ENCODE results near the gene ANKRD34A.

The ANKRD34A gene

GRCh38 chr1:145995964-145996432 lies 31.6 kb upstream of the ANKRD34A start:
- peak overlapping the region; percentile 78 for H3K27ac ChIP-seq

GRCh38 chr1:145995148-145995881 lies 30.9 kb upstream of the ANKRD34A start:
- Histone ChIP-seq H3K4me3 (ENCODE audit: low read depth, low read length) (peak overlapping the region; percentile 72), H3K27me3 (ENCODE audit: insufficient read depth, low read depth, severe bottlenecking) (no peaks in the 10 kb centered on the region), H3K27ac (peak overlapping the region; percentile 78), H3K9me3 (ENCODE audit: severe bottlenecking) (no peaks in the 10 kb centered on the region), H3K36me3 (peaks cover 35% of the 10 kb centered on the region)
- no peak for TF ChIP-seq CTCF (IDR thresholded peaks at IDR 0.05; ENCODE audit: low read depth, low read length)
- DNase-seq: no peak

More at GRCh38 chr1:145995964-145996432, 31.6 kb upstream of the ANKRD34A start:
- no peak for DNase-seq
- H3K4me3 ChIP-seq (ENCODE audit: low read depth, low read length): peak overlapping the region; percentile 72
- no peak for TF ChIP-seq CTCF (IDR thresholded peaks at IDR 0.05; ENCODE audit: low read depth, low read length)
- peaks cover 35% of the 10 kb centered on the region for H3K36me3 ChIP-seq
- H3K27me3 ChIP-seq (ENCODE audit: insufficient read depth, low read depth, severe bottlenecking): no peaks in the 10 kb centered on the region
- H3K9me3 ChIP-seq (ENCODE audit: severe bottlenecking): no peaks in the 10 kb centered on the region

GRCh38 chr1:145994391-145995120 lies 30.2 kb upstream of the ANKRD34A start:
- peaks cover 35% of the 10 kb centered on the region for H3K36me3 ChIP-seq
- no peaks in the 10 kb centered on the region for H3K27me3 ChIP-seq (ENCODE audit: insufficient read depth, low read depth, severe bottlenecking)
- H3K27ac ChIP-seq: no peak overlapping the region
- no peak for DNase-seq
- H3K9me3 ChIP-seq (ENCODE audit: severe bottlenecking): no peaks in the 10 kb centered on the region
- no peak for TF ChIP-seq CTCF (IDR thresholded peaks at IDR 0.05; ENCODE audit: low read depth, low read length)
- H3K4me3 ChIP-seq (ENCODE audit: low read depth, low read length): peak overlapping the region; percentile 72

- no peak overlapping the region for H3K27ac ChIP-seq
- TF ChIP-seq CTCF (IDR thresholded peaks at IDR 0.05; ENCODE audit: low read depth, low read length): no peak
- H3K36me3 ChIP-seq: peaks cover 35% of the 10 kb centered on the region
- no peaks in the 10 kb centered on the region for H3K27me3 ChIP-seq (ENCODE audit: insufficient read depth, low read depth, severe bottlenecking)
- no peak for DNase-seq
- H3K4me3 ChIP-seq (ENCODE audit: low read depth, low read length): peak overlapping the region; percentile 72
- no peaks in the 10 kb centered on the region for H3K9me3 ChIP-seq (ENCODE audit: severe bottlenecking)
These were observed 29.4 kb upstream of the ANKRD34A start for GRCh38 chr1:145993618-145994390.

- Histone ChIP-seq H3K9me3 (ENCODE audit: severe bottlenecking) (no peaks in the 10 kb centered on the region), H3K27ac (no peak overlapping the region), H3K4me3 (ENCODE audit: low read depth, low read length) (no peak overlapping the region), H3K27me3 (ENCODE audit: insufficient read depth, low read depth, severe bottlenecking) (no peaks in the 10 kb centered on the region), H3K36me3 (peaks cover 35% of the 10 kb centered on the region)
- no peak for DNase-seq
- TF ChIP-seq CTCF (IDR thresholded peaks at IDR 0.05; ENCODE audit: low read depth, low read length): no peak
These were observed 28.7 kb upstream of the ANKRD34A start for GRCh38 chr1:145992958-145993617.
